ENCODE results near the gene LPP. TPM values are rescaled to one million over a fixed set of nuclear protein-coding genes. Genes with fewer than 3 reads are reported as not detected.

LPP gene
- total and polyA plus RNA-seq, 2 of the 4 experiments (the other 2 are of a cell fraction) = 16.0 to 130 TPM

GRCh38 chr3:188769831-188770230 lies 615.9 kb downstream of the LPP start:
- WGBS, 2 experiments (ENCODE audit: extremely low coverage in 2 of 2, insufficient read length in 1 of 2) = no CpG with 5 or more reads among the region's 3 CpGs
- dilution Hi-C loops (cut with HindIII; ENCODE audit: low sequenced_read_pairs, unreplicated experiment) (no loop called here), intact Hi-C loops (cut with micrococcal nuclease) (no loop called here), in situ Hi-C loops (cut with MboI; ENCODE audit: low sequenced_read_pairs) (loop anchor here (25.0 kb wide), 1 partner anchor 1033 kb away; the partner anchor contains the start of gene BCL6)
- H3K4ac ChIP-seq (ENCODE audit: low read depth, low read length) = no peak overlapping the region
- H3K9me3 ChIP-seq (ENCODE audit: control insufficient read depth, insufficient read depth, low read length) = no peaks in the 10 kb centered on the region
- H3K56ac ChIP-seq (ENCODE audit: extremely low read depth, insufficient read depth, low read length) = no peak overlapping the region
- H2AK5ac ChIP-seq (ENCODE audit: low read depth, low read length) = no peak overlapping the region
- no peak overlapping the region for H4K91ac ChIP-seq (ENCODE audit: insufficient read depth, low read depth, low read length)
- H2BK20ac ChIP-seq (ENCODE audit: low read depth, low read length) = no peak overlapping the region
- no peaks in the 10 kb centered on the region for H3K36me3 ChIP-seq (ENCODE audit: control insufficient read depth, insufficient read depth, low read length)
- no peak overlapping the region for H3K27ac ChIP-seq (ENCODE audit: insufficient read depth, low read length)
- no peak overlapping the region for H2BK5ac ChIP-seq (ENCODE audit: low read depth, low read length, poor library complexity, severe bottlenecking)
- ChIA-PET CTCF (no interaction called here), POLR2A (ENCODE audit: unreplicated experiment) (no interaction called here)
- no peak overlapping the region for H2AK9ac ChIP-seq (replicated peaks; ENCODE audit: low read depth, low read length, poor library complexity)
- H3K9me1 ChIP-seq (ENCODE audit: insufficient read depth, low read length) = 0 out of 2 replicates have a peak, but pooled peaks cover 4% of the 10 kb centered on the region
- no peak overlapping the region for H2BK120ac ChIP-seq (ENCODE audit: low read depth, low read length)
- peaks cover 4% of the 10 kb centered on the region for H3K4me1 ChIP-seq (ENCODE audit: control insufficient read depth, insufficient read depth, low read length)
- no peak overlapping the region for H4K5ac ChIP-seq (ENCODE audit: low read depth, low read length)
- no peaks in the 10 kb centered on the region for H3K27me3 ChIP-seq (ENCODE audit: control insufficient read depth, insufficient read depth, low read length)
- no peak for DNase-seq
- H3K14ac ChIP-seq (replicated peaks; ENCODE audit: low read depth, low read length) = no peak overlapping the region
- H3K18ac ChIP-seq (ENCODE audit: low read depth, low read length) = no peak overlapping the region
- no peak overlapping the region for H3K4me2 ChIP-seq (ENCODE audit: low read depth, low read length)
- H3K4me3 ChIP-seq (ENCODE audit: insufficient read depth, low read depth, low read length) = no peak overlapping the region
- peaks cover 11% of the 10 kb centered on the region; the same call in 1 of the 2 replicates for H4K20me1 ChIP-seq (ENCODE audit: insufficient read depth, low read length)
- TF ChIP-seq MXI1 (IDR thresholded peaks at IDR 0.05; ENCODE audit: borderline replicate concordance, low read depth, low read length) (no peak), POLR2A (IDR thresholded peaks at IDR 0.05; ENCODE audit: low read depth, low read length) (no peak), MAFK (IDR thresholded peaks at IDR 0.05; ENCODE audit: low read depth, low read length) (no peak)
- TF ChIP-seq, protein P1, sequence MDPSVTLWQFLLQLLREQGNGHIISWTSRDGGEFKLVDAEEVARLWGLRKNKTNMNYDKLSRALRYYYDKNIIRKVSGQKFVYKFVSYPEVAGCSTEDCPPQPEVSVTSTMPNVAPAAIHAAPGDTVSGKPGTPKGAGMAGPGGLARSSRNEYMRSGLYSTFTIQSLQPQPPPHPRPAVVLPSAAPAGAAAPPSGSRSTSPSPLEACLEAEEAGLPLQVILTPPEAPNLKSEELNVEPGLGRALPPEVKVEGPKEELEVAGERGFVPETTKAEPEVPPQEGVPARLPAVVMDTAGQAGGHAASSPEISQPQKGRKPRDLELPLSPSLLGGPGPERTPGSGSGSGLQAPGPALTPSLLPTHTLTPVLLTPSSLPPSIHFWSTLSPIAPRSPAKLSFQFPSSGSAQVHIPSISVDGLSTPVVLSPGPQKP (IDR thresholded peaks at IDR 0.05; ENCODE audit: borderline replicate concordance, low read depth, low read length) = no peak
- H3K23ac ChIP-seq (ENCODE audit: low read depth, low read length) = no peak overlapping the region
- BruUV-seq (replicated peaks) = no TSS peak
- H2BK15ac ChIP-seq (ENCODE audit: low read depth, low read length) = no peak overlapping the region
- no peak overlapping the region for H4K8ac ChIP-seq (ENCODE audit: low read depth in 2 of 2, low read length in 2 of 2)
- H3K79me1 ChIP-seq (ENCODE audit: low read depth in 1 of 2, low read length in 2 of 2) = peaks cover 11 to 52% of the 10 kb centered on the region in 2 experiments
- no peak overlapping the region for H3K9ac ChIP-seq (ENCODE audit: low read depth, low read length)
- ATAC-seq (ENCODE audit: low read depth) = no peak
- no peak overlapping the region for H2AFZ ChIP-seq (replicated peaks; ENCODE audit: low read length, poor library complexity)
